ENCODE results near the gene RFC5.
"Not testable (repeated sequence)": the region's sequence is repeated elsewhere in the genome, so short reads cannot be mapped to it uniquely, and the experiment has no call there.

RFC5 gene, protein sequence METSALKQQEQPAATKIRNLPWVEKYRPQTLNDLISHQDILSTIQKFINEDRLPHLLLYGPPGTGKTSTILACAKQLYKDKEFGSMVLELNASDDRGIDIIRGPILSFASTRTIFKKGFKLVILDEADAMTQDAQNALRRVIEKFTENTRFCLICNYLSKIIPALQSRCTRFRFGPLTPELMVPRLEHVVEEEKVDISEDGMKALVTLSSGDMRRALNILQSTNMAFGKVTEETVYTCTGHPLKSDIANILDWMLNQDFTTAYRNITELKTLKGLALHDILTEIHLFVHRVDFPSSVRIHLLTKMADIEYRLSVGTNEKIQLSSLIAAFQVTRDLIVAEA

DNA sequence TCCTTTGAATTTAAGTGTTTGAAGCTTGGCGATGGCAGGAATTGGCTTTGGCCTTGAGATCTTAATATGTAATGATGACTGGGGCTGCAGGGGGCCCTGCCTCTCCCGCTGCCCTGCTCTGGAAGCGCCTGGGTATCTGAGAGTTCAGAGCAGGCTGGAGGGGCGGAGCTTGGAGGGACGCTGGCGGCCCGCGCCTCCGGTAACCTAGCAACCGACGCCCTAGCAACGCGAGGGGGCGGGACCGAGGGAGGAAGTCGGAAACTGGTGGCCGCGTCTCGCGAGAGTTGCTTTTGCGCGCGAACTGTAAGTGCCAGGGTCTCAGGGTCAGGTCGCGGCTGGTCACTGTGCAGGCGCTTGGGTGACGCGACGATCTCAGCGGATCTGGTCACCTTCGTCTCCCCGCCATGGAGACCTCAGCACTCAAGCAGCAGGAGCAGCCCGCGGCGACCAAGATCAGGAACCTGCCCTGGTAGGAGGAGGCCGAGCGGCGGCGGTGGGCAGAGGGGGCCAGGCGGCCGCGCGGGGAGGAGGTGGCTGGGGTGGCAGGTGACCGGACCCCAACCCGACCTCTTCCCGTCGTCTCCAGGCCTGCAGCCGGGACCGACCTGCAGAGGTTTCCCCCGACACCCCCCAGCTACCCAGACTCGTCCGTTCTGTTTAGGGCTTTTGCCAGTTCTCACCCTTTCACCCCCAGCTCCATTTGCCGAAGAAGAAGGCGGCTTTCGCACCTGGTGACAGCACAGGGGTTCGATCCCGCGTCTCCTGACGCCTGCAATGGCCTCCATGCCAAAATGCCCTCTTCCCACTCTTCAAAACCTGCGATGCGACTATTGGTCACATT lies at the start of gene RFC5:
RFC5 (plus strand) TSS at position 280 of the 841 bp plus-strand sequence; CDS start at position 405, 125 bp downstream.
- DNase-seq (ENCODE audit: low spot score) (peak; percentile 99), FAIRE-seq (peak; percentile 5)

DNA sequence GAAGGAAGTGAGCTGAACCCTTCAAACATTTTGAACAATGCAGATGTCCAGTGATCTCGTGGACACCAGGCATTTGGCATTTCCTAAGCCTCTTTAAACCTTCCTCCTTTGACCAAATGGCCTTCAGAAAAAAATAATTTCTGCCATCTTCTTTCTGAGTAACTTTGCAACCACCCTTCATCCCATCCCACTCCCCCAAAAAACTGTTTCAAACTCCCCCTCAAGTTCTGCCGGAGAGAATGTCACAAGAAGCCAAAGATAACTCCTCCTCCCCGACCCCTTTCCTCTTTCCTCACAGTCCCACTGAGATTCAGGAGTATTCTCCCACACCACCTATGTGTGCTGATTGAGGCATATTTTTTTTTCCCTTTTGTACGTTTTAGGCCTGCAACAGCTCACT lies 49.5 kb upstream of the RFC5 start:
- no peak for FAIRE-seq
- DNase-seq (ENCODE audit: low spot score): no peak

DNA sequence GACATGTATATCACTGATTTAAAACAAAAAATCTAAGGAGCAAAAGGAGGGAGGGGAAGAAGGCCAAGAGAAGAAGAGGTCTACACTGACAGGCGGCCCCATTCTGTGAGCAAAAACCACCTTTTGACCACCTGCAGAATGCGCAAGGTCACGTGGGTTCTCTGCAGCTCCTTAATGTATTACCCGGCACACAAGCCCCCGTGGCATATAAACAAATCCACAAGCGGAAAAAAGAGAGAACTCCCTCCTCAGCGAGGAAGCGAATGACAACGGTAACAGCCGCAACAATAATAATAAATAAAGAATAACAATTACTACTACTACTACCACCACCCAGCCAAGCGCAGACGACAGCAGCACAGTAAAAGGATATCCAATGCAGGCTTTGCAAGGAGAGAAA lies 49.0 kb upstream of the RFC5 start:
- DNase-seq (ENCODE audit: low spot score): no peak
- no peak for FAIRE-seq

DNA sequence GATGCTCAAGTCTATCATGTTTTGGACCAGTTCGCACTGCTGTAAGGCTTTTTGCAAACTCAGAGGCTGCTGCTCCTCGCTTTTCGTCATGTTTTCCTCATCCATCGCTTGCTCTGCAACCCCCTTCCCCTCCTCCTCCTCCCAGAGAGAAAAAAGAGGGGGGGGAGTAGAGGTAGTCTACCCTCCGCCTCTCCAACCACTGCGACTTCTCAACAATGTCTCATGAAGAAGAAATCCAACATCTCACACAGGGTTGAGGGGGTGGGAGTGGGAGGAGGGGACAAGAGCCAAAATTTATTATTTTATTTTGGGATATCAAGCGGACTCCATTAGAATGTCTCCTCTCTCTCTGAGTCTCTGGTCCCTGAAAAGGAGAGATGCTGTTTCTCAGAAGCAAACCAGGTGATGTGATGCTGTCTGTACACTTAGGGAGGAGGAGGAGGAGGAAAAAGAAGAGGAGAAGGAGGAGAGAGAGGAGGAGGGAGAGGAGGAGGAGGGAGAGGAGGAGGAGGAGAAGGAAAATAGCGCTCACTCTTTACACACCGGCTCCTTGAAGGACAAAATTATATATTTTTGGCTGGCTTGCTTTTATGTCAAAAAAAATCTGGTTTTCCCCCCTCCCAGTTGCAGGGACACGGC lies 48.2 kb upstream of the RFC5 start:
- DNase-seq (ENCODE audit: low spot score): no peak
- no peak for FAIRE-seq

DNA sequence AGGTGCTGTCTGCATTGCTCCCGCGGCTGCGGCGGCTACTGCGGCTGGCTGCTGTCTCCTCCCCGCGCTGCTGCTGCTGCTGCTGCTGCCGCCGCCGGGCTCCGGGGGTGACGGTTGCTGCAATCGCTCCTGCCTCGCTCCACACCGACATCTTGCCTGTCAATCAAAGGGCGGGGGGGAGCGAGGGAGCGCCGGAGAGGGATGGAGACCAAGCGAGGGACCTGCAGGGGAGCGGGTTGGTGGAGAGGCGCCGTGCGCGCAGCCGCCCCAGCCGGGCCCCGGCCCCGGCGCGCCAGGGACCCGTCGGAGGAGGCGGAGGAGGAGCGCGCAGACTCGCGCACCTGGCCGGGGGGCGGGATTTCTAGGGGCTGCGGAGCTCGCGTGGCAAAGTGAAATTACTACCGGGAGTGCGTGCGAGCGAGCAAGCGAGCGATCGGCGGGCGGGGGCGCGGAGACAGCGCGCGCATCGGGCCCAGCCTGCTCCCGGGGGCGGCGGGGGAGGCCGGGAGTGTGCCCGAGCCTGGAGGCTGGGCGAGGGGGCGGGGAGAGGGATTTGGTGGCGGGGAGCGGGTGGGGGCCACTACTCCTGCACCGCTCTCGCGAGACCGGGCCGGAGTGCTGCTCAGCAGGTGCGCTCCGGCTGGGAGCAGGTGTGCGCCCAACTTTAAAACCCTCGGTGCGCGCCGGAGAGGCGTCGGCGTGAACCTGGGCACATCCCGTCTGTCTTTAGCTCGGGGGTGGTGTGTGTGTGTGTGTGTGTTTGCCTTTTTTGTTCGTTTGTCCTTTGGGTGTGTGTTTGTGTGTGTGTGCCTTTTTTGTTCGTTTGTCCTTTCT lies 47.5 kb upstream of the RFC5 start, which contains the start of gene KSR2:
KSR2 (minus strand) TSS at position 165 of the 834 bp plus-strand sequence. CDS start 735 bp downstream, outside the sequence.
- DNase-seq (ENCODE audit: low spot score): peak; percentile 92
- no peak for FAIRE-seq

DNA sequence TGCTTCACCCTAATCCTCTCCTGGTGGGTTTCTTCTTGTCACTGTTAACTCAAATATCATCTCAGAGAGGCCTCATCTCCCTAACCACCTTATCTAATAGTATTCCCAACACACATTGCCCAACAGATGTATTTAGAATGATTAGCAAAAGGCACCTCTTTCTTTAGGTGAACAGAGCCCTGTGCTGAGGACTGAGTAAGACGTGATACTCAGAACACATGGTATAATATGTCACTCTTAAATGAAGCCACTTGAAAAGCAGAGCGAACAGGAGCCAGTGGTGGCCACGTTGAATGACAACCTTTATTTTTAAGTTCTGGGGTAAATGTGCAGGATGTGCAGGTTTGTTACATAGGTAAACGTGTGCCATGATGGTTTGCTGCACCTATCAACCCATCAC lies 46.2 kb upstream of the RFC5 start:
- FAIRE-seq (no peak), DNase-seq (ENCODE audit: low spot score) (no peak)

DNA sequence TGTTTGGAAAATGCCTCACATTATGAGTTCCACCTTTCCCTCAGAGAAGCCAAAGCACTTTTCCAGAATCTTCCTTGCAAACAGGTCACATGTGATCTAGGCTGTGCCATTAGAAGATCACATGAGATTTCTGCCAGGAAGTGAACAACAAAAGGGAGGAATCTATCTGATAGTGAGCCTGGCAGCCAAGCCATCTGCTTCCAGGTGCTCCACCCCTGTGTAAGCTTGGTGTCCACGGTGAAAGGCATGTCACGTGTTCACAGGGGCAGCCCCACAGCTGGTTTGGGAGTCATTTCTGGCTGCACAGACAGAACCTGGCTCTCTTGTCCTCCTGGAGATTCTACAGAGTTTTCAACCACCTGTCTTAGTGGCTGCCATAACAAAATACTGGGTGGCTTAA lies 44.2 kb upstream of the RFC5 start:
- no peak for FAIRE-seq
- DNase-seq (ENCODE audit: low spot score): no peak

DNA sequence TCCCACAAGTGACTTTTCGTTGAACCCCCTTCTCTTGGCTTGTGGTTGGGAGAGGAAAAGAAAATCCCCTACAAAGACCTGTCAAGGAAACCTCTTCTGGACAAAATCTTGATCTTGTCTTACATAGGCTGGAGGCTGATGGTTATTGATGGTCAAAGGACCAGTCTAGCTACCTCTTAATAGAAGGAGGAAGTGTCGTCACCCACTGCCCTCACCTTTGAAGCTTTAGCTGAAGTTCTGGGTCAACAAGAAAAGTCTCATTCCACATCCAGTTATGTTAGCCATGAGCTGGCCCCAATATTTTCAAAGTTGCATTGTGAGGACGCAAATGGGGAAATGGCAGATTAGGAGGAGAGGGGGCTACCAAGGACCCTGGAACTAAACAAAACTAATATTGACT lies 41.5 kb upstream of the RFC5 start:
- DNase-seq (ENCODE audit: low spot score) (no peak), FAIRE-seq (no peak)

DNA sequence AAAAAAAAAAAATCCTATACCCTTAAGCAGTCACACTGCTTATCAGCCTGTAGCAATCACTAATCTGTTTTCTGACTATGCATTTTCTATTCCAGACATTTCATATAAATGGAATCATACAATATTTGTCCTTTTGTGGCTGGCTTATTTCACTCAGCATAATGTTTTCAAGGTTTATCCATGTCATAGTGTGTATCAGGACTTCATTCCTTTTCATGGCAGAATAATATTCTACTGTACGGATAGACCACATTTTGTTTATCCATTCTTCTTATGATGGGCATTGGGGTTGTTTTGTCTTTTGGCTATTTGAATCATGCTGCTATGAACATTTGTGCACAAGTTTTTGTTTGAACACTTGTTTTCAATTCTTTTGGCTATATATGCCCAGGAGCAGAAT lies 39.1 kb upstream of the RFC5 start:
- no peak for FAIRE-seq
- DNase-seq (ENCODE audit: low spot score): no peak

DNA sequence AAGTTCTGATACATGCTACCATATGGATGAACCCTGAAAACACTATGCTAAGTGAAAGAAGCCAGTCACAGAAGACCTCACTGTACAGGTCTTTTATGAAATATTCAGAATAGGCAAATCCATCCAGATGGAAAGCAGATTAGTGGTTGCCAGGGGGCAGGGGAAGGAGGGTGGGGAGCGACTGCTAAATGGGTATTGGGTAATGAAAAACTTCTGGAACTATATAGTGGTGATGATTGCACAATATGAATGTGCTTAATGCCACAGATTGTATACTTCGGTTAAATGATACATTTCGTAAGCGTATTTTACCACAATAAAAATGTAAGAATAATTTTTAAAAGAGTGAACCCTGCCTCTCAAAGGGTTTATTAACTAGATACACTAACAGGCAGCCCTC lies 35.9 kb upstream of the RFC5 start:
- no peak for DNase-seq (ENCODE audit: low spot score)
- FAIRE-seq: no peak

DNA sequence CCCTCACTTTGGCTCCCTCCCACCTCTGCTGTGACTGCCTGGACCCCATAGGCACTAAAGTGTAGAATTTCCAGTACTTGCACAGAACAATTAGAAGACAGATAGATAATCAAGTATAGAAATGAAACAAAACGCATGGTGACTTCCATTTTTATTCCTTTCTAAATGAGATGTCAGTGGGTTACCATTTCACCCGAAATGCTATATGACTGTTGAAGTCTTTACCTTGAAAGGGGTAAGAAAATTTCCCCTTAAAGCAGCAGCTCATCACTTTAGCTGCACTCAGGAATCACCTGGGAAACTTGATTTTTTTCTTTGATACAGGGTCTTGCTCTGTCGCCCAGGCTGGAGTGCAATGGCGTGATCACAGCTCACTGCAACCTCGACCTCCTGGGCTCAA lies 35.2 kb upstream of the RFC5 start:
- FAIRE-seq: no peak
- no peak for DNase-seq (ENCODE audit: low spot score)

DNA sequence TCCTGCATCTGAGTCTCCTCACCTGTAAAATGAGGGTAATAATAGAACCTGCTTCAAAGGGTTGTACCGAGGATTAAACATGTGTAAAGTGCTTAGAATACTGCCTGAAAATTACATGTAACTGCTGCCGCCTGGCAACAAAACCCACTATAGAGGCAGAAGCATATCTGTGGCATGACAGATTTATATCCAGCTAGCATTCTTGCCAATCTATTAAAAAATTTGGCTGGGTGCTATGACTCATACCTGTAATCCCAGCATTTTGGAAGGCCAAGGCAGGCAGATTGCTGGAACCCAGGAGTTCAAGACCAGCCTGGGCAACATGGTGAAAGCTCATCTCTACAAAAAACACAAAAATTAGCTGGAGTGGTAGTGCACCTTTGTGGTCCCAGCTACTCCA lies 31.3 kb upstream of the RFC5 start:
- FAIRE-seq: no peak

DNA sequence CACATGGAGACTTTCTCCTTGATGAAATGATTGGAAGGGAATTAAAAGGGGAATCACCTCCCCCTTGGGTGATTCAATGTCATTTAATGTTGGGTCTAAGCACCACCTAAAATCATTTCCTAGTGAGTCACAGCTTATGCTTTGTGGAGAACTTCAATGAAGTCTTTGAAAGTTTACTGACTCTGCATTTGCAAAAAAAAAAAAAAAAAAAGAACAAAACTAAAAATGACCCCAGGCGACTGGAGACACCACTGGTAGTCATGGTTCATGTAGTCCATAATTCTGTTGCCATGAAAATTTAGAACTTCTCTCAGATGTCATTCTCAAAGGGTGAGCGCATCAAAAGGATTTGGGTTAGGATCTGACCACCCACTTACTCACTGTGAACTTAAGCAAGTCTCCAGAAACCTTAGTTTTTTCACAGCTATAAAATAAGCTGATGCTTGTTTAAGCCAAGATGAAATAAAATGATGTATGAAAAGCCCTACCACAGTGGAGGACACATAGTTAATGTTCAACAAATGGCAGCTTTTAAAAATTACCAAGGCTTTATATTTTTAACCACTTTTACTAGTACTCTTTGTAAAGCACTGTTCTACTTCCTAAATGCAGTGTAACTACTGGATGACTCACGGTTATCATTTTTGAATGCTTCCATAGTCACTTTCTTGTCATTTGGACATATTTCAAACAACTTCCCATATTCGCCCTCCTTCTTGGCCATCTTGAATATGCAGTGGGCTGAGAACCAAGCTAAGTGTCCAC lies 29.6 kb upstream of the RFC5 start:
- no peak for FAIRE-seq
- peak; percentile 57 for DNase-seq (ENCODE audit: low spot score)

More for the DNA sequence above, 31.3 kb upstream of the RFC5 start:
- no peak for DNase-seq (ENCODE audit: low spot score)

DNA sequence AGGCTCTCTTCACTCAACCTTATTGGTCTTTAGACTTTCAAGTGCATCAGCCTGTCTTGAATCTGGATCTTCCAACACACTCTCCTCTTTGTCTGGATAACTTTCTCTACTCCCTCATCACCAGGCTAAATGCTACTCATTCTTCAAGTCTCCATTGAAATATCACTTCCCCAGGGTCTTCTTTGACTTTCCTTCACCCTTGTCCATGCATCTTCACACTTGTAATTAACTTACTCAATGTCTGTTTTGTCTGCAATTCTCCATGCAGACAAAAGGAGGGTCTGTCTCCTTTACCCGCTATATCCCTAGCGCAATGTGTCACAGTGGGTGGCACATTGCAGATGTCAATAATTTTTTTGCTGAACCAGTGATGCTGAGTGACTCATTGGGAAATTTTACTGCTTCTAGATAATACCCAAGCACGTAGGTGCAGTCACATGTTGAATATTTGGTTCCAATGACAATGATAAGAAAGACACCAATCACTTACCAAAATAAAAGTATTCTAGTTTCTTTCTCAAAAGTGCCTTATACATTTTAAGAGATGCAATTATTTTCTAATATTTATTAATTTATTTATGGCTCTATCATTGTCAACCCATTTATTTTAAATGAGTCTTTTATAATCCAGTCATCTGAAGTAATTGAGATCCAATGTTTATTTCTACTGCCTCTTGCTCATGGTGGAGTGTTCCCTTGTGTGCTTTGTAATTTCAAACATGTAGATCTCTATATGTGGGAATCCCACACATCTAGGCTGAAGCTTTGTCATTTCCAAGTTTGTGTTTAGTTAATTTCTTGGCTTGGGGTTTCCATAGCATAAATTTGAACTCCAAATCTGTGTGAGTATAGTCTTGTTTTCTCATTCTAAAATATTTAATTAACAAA lies 21.7 kb upstream of the RFC5 start:
- FAIRE-seq: no peak
- no peak for DNase-seq (ENCODE audit: low spot score)

DNA sequence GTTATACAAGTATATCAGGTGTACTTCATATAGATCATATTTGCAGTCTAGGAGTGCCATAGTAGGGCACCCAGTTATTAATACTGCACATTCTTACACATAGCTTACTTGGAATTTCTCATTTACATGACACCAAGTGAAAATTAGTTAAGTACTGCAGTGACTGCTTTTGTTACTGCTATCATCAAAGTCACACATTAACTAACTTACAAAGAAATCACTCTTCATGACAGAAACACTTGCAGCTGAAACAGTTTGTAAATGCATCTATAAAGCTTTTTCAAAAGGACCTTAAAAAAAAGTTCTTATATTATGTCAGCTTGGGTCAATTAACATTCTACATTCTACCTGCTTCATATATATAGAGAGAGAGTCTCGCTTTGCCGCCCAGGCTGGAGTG lies 17.8 kb upstream of the RFC5 start:
- no peak for FAIRE-seq
- DNase-seq (ENCODE audit: low spot score): no peak

DNA sequence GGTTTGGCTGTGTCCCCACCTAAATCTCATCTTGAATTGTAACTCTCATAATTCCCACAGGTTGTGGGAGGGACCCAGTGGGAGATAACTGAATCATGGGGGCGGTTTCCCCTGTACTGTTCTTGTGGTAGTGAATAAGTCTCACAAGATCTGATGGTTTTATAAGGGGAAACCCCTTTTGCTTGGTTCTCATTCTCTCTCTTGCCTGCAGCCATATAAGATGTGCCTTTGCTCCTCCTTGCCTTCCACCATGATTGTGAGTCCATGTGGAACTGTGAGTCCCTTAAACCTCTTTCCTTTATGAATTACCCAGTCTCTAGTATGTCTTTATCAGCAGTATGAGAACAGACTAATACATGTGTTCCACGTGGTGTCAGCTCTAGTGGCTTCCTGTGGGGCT lies 16.7 kb upstream of the RFC5 start:
- not testable (repeated sequence) for DNase-seq (ENCODE audit: low spot score); FAIRE-seq

DNA sequence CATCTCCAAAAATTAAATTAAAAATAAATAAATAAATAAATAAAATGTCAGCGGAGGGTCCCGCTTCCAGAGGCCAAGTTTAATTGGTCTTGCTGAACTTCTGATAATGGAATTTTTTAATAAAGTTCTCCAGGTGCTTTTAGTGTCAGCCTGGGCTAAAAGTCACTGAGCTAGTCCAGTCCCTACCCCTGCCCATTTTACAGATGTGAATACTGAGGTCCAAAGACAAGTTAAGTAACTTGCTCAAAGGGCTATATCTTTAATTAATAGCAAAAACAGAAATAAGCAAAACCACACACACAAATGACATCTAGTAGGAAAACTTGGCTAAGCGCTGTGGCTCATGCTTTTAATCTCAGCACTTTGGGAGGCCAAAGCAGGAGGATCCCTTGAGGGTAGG lies 5.6 kb upstream of the RFC5 start:
- DNase-seq (ENCODE audit: low spot score) (no peak), FAIRE-seq (no peak)

DNA sequence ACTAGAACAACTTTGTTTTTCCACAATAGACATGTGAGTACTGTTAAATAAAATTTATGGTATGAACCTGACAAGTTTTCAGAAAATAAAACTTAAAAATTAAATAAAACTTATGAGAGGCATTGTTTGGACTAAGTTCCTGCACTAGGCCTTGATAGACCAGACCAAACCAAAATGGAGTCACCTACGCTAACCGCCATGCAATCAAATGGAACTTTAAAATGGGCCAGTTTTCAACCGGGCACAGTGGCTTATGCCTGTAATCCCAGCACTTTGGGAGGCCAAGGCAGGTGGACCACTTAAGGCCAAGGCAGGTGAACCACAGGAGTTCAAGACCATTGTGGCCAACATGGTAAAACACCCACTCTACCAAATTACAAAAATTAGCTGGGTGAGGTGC lies 5.1 kb upstream of the RFC5 start:
- FAIRE-seq: no peak

DNA sequence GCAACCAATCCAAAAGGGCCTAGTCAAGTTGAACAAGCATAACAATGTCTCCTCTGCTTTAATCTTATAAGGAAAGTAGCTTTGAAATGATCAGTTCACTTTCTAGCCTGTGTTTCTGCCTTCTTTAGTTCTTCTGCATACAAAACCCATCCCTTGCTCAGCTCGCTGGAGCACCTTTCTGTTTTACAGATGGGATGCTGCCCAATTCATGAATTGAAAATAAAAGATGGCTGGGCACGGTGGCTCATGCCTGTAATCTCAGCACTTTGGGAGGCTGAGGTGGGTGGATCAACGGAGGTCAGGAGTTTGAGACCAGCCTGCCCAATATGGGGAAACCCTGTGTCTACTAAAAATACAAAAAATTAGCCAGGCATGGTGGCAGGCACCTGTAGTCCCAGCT lies 4.5 kb upstream of the RFC5 start:
- FAIRE-seq: no peak

More for the DNA sequence above, 5.1 kb upstream of the RFC5 start:
- DNase-seq (ENCODE audit: low spot score): no peak

More for the DNA sequence above, 4.5 kb upstream of the RFC5 start:
- DNase-seq (ENCODE audit: low spot score): no peak
